Measurements from ENCODE around the gene MTUS2.

MTUS2 gene

DNA sequence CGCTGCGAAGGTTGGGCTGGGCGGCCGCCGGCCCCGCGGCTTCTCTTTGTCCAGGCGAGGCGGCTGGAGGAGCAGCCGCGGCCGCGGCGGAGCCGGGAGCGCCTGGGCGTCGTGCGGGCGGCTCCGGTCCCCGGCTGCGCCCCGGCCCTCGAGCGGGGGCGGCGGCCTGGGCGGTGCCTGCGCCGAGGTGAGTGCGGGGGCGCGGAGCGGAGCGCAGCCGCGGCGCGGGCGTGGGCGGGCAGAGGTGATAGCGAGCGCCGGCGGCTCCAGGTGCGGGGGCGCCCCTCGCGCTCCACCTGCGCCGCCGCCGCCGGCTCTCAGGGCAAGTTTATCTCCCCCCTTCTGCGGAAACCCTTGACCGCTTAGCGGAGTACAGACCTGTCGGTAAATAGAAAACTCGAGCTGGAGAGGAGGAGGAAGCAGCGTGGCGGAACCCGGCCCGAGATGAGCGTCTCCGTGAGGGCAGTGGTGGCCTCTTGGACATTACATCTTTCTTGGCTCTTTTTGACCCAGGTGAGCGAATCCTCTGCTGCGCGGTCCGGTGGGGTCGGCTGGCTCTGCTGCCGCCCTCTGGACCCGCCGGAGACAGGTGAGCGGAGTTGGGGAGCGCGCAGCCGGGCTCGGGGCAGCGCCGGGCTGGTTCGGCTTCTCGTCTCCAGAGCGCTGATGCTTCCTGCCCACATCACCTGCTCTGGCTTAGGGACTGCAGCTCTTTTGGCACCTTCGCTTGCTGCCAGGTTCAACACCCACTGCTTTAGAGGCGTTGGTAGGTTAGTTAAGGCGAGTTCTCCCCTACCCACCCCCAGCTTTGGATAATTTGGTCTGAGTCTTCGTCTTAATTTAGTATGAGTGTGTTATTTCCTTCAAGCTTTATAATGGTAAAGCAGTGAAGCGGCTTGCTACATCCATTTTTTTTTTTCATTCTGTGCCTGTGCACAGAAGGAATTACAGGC is at the start of gene MTUS2:
TSS of gene MTUS2 (plus strand) at position 241 of the 953 bp plus-strand sequence.
- DNase-seq = peak; percentile 26

DNA sequence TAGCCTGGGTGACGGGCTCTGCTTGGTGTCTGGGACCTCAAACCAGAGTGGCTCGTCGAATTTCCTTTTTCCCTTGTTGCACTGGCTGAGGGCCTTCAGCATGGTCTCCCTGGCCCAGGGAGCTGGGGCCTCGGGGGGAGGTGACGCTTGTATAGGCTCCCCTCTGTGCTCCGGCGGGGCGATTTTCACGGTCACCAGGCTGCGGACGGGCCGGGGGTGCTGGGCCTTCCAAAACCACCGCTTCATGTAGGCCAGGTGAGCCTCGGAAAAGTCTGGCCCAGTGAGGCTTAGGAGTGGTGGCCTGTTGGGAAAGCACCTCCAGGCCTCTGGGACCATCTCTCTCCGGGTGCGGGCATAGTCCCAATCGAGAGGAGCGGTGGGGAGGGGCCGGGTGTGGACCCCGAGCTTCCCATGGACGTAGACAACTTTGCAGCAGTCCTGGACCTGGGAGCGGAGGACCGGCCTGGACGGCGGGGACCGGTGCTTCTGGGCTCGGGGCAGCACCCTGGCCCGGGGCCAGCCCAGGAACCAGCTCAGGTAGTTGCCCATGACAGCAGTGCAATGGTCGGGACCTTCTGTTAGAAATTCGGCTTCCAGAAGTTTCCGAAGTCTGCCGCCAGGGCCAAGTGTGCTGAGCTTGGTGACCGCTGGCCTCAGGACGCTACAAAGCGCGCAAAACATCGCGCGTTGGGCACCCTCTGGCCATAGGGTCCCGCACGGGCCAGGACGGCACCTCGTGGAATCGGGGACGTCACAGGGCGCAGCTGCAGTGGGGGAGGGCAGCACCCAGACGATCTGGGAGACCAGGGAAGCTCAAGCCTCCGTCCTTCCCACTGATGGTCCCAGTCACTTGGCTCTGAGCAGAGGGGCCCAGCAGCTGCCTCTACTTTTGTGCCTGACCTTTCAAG is 41.6 kb upstream of the MTUS2 start:
- no peak for DNase-seq

DNA sequence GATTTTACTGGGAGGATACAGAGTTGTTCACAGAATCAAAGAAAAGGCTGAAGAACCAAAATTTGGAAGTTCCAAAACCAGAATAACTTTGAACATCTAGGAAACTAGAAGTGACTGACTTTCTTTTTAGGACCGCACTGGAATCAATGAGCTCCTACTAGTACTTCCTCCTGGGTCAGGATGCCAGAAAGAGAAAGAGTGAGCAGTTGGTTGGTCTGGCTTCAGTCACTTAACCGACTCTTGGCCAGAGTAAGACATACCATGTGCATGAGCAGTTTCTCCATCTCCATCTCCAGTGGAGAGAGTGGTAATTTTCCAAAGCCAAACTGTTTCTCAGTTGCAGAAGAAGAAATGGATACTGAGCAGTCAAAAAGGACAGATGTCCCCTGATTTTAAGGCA is 27.1 kb upstream of the MTUS2 start:
- DNase-seq = no peak

GRCh38 chr13:28794396-28794795 is 25.7 kb upstream of the MTUS2 start:
- no peak for DNase-seq

DNA sequence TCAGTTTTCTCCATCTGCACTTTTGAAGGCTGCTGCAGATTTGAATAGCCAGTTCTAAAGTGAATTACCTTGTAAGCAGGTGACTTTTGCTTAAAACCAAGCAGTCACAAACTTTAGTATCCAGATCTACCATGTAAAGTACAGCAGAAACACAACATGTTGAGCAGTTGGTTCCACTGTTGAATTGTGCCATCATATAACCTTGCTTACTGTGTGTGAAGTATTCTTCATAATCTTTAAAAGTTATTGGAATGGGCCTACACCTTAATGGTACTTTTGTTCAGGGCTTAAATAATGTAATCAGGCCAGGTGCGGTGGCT is 23.2 kb upstream of the MTUS2 start:
- no peak for DNase-seq

GRCh38 chr13:28805193-28805819 is 14.8 kb upstream of the MTUS2 start:
- DNase-seq = no peak

- DNase-seq = no peak
Observed at GRCh38 chr13:28817204-28817603, 2.9 kb upstream of the MTUS2 start.

- no peak for DNase-seq
Observed at GRCh38 chr13:28819046-28819730, 951 bp upstream of the MTUS2 start.

DNA sequence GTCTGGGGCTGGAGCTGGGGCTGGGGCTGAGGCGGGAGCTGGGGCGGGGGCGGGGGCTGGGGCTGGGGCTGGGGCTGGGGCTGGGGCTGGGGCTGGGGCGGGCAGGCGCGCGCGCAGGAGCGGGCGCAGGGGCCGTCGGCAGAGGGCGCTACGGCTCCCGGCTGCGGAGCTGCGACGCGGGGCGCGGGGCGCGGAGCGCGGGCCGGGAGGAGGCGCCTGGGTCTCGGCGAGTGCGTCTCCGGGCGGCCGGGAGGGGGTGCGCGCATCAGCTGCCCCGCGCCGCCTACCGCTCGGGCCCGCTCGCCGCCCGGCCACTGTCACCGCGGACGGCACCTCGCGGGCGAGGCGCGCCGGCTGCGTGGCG is 422 bp upstream of the MTUS2 start:
- peak; percentile 17 for DNase-seq

- no peak for DNase-seq
Observed at GRCh38 chr13:28822151-28822550, 2.0 kb downstream of the MTUS2 start.

GRCh38 chr13:28822801-28823200 is 2.7 kb downstream of the MTUS2 start:
- DNase-seq = no peak

DNA sequence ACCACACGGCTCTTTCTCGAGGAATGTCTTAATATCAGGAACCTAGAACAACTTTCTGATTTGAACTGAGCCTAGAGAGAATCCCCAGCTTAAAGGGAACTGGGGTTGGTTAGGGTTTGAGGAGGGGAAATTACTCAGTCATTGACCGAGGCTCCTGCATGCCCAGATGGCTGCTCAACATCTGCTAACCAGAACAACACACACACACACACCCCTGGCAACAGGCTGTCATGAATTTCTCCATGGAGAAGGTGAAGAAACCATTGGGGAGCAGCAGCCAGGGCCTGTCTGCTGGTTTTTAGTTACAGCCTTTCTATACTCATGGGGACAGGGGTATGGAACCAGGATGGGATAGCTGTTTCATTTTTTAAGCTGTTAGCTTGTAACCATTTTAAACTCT is 5.2 kb downstream of the MTUS2 start:
- DNase-seq = no peak

DNA sequence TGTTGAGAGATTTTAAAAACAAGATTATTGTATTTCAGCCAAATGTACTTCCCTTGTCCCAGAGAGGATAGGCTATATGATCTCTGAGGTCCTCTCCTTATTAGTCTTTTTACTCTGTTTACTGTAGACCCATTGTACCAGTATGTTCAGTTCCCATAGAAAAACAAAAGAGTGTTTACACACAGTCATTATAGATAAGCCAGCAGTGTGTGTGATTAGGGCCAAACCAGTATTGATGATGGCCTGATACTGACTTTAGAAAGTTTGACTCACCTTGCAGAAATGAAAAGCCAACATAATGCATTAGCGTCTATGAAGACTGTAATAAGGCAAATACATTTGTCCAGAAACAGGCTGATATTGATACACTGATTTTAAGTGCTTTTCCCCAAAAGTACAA is 6.2 kb downstream of the MTUS2 start:
- no peak for DNase-seq

GRCh38 chr13:28830580-28830979 is 10.4 kb downstream of the MTUS2 start:
- DNase-seq = no peak

DNA sequence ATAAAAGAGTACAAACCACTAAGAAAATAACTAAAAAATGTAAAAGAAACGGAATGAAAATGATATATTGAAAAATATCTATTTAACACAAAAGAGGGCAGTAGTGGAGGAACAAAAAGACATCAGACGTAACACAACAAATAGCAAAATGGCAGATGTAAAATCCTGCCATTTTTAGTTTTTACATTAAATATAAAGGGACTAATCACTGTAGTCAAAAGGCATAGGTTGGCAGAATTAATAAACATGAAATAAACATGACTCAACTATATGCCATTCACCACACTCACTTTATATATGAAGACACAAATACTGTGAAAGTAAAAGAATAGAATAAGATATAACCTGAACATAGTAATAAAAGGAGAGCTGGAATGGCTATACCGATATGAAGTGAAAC is 11.0 kb downstream of the MTUS2 start:
- no peak for DNase-seq

DNA sequence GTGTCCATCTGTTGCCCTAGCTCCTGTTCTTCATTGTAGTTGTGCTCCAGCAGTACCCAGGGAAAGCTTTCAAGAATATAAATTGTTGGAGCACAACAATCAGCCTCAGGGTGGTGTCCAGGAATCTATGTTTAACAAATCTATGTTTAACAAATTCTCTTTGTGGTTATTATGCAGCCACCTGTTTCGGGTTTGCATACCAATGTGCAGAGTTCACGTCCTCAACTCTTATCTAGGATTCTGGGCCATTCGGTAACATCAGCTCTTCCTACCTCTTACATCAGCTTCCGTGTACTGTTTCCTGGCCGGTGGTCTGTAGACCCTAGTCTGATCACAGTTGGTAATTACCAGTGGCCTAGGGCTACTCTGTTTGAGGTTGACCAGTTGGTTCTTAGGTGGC is 17.0 kb downstream of the MTUS2 start:
- DNase-seq = no peak

DNA sequence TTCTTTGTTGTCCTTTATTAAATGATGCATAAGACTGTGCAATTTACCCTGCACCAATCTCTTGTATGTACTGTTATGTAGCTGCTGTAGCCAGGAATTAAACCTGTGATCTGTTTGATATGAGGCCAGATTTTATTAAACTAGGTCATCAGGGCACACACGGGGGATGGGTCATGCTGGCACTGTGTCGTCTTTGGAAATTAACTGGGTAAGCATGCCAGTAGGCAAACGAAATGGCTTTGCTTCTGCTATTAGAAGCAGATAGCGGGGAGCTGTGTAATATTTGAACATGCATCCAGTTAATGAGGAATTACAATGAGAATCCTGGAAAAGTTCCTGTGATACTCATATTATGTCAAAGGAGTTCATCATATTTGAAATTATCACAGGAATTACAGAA is 23.5 kb downstream of the MTUS2 start:
- DNase-seq = no peak

DNA sequence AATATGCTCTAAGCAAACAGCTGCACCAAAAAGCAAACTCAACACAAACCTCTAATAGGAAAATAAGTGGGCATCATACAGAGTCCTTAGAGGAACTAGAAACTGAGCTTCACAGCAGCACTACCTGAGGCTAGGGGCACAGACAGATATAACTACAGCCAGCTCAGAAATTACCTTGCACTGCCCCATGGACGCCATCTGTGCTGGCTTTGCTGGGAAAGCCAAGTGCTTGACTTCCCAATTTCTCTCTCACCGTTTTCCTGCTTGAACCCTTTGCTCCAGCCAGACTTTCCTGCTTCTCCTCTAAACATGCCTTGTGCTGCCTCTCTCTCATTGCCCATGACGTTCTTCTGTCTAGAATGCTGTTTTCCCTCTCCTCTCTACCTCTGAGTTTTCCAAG is 29.3 kb downstream of the MTUS2 start:
- DNase-seq = no peak

GRCh38 chr13:28850226-28850625 is 30.1 kb downstream of the MTUS2 start:
- no peak for DNase-seq

- no peak for DNase-seq
Observed at GRCh38 chr13:28851422-28851821, 31.3 kb downstream of the MTUS2 start.

DNA sequence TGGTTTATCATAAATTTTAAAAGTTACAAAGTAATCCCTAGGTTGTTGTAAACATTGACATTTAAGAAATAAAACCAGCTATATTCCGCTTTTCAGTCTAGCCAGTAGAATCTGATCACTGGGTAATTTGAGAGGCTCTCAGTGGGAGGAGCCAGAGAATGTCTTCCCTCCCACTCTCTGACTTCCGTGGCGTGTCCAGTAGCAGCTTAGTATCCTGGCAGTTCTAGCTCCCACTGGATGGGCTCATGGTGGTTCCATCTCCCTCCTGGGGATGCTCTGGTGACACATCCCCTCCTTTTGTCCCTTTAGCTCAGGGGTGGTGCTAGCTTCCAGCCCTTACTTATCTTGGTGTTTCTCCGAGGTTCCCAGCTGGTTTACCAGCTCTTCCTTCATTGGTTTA is 34.5 kb downstream of the MTUS2 start:
- no peak for DNase-seq

- DNase-seq = no peak
Observed at GRCh38 chr13:28856287-28856686, 36.1 kb downstream of the MTUS2 start.

DNA sequence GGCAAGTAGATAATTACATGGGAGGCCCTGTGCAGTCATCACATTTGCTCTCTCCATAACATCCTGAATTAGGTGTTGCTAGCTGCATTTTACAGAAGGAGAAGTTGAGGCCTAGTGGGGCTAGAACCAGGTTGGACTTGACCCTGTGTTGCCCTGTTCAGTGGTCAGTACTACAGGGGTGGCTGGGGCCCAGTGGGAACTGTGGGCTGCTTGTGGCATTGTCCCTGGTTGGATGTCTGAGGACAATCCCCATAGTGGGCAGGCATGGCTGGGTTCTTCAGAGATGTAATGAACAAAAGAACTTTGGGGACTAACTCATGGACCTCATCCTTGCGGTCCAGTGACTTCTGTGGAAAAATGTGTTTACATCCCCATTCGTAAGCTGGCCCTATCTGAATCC is 38.9 kb downstream of the MTUS2 start:
- DNase-seq = no peak

Data from activated CD4-positive, alpha-beta T cell treated with anti-CD3 and anti-CD28 coated beads for 1 hour (primary cell).